ENCODE measurements around the gene CYTH4. TPM values are rescaled to one million over a fixed set of nuclear protein-coding genes. Genes with fewer than 3 reads are reported as not detected.

CYTH4 gene
- total RNA-seq, 3 donors from 2014 or later = 8.7 to 13.3 (median 11.6) TPM

- Histone ChIP-seq H3K9me3 (no peaks in the 10 kb centered on the region), H3K36me3 (ENCODE audit: low read depth) (no peaks in the 10 kb centered on the region), H3K4me1 (ENCODE audit: low read depth) (no peaks in the 10 kb centered on the region), H3K4me3 (no peak overlapping the region)
- DNase-seq (no peak), ATAC-seq (no peak)
- intact Hi-C loops (cut with DNase I, micrococcal nuclease) = no loop called here
- TF ChIP-seq CTCF (IDR thresholded peaks at IDR 0.05) = no peak
Observed at GRCh38 chr22:37352481-37352880, 70.2 kb downstream of the CYTH4 start.

GRCh38 chr22:37353839-37354238 is 71.5 kb downstream of the CYTH4 start:
- no peaks in the 10 kb centered on the region for H3K9me3 ChIP-seq
- intact Hi-C loops (cut with DNase I, micrococcal nuclease) = no loop called here
- no peak for DNase-seq
- ATAC-seq = no peak
- H3K4me3 ChIP-seq = no peak overlapping the region
- no peaks in the 10 kb centered on the region for H3K36me3 ChIP-seq (ENCODE audit: low read depth)
- H3K4me1 ChIP-seq (ENCODE audit: low read depth) = no peaks in the 10 kb centered on the region
- TF ChIP-seq CTCF (IDR thresholded peaks at IDR 0.05) = no peak

GRCh38 chr22:37354261-37354660 is 72.0 kb downstream of the CYTH4 start:
- no peaks in the 10 kb centered on the region for H3K36me3 ChIP-seq (ENCODE audit: low read depth)
- DNase-seq = no peak
- intact Hi-C loops (cut with DNase I, micrococcal nuclease) = no loop called here

GRCh38 chr22:37354670-37355069 is 72.4 kb downstream of the CYTH4 start:
- no peak for TF ChIP-seq CTCF (IDR thresholded peaks at IDR 0.05)
- H3K4me3 ChIP-seq = no peak overlapping the region
- no peak for ATAC-seq
- no peak for DNase-seq
- H3K9me3 ChIP-seq = no peaks in the 10 kb centered on the region
- H3K4me1 ChIP-seq (ENCODE audit: low read depth) = no peaks in the 10 kb centered on the region
- intact Hi-C loops (cut with DNase I, micrococcal nuclease) = no loop called here
- H3K36me3 ChIP-seq (ENCODE audit: low read depth) = no peaks in the 10 kb centered on the region

More at GRCh38 chr22:37354261-37354660, 72.0 kb downstream of the CYTH4 start:
- Histone ChIP-seq H3K4me1 (ENCODE audit: low read depth) (no peaks in the 10 kb centered on the region), H3K9me3 (no peaks in the 10 kb centered on the region), H3K4me3 (no peak overlapping the region)
- no peak for ATAC-seq
- TF ChIP-seq CTCF (IDR thresholded peaks at IDR 0.05) = no peak

- no peak for DNase-seq
- no peak overlapping the region for H3K4me3 ChIP-seq
- no peak for TF ChIP-seq CTCF (IDR thresholded peaks at IDR 0.05)
Observed at GRCh38 chr22:37355174-37355573, 72.9 kb downstream of the CYTH4 start.

GRCh38 chr22:37356922-37357321 is 74.6 kb downstream of the CYTH4 start:
- ATAC-seq = no peak
- intact Hi-C loops (cut with DNase I, micrococcal nuclease) = no loop called here
- TF ChIP-seq CTCF (IDR thresholded peaks at IDR 0.05) = no peak

More at GRCh38 chr22:37355174-37355573, 72.9 kb downstream of the CYTH4 start:
- H3K9me3 ChIP-seq = no peaks in the 10 kb centered on the region
- intact Hi-C loops (cut with DNase I, micrococcal nuclease) = no loop called here
- ATAC-seq = no peak
- H3K4me1 ChIP-seq (ENCODE audit: low read depth) = no peaks in the 10 kb centered on the region
- H3K36me3 ChIP-seq (ENCODE audit: low read depth) = no peaks in the 10 kb centered on the region

More at GRCh38 chr22:37356922-37357321, 74.6 kb downstream of the CYTH4 start:
- H3K9me3 ChIP-seq = no peaks in the 10 kb centered on the region
- H3K36me3 ChIP-seq (ENCODE audit: low read depth) = no peaks in the 10 kb centered on the region
- no peak overlapping the region for H3K4me3 ChIP-seq
- no peak for DNase-seq
- no peaks in the 10 kb centered on the region for H3K4me1 ChIP-seq (ENCODE audit: low read depth)
